GM18499 (cell line): Measurements from ENCODE around the gene MPHOSPH6.
"Not testable (repeated sequence)": the region's sequence is repeated elsewhere in the genome, so short reads cannot be mapped to it uniquely, and the experiment has no call there.

Experiments
- ATAC-seq: cut with Tn5 transposase; IDR thresholded peaks from one replicate; pipeline ENCODE4 v1.9.1; 2021; ENCODE audit warnings: moderate number of reproducible peaks; ENCODE audit not compliant: insufficient read depth, unreplicated experiment

MPHOSPH6 gene

GRCh38 chr16:82176204-82176603 is 6.2 kb upstream of the MPHOSPH6 start:
- ATAC-seq, result no peak

GRCh38 chr16:82175627-82176026 is 5.6 kb upstream of the MPHOSPH6 start:
- no peak for ATAC-seq

GRCh38 chr16:82167670-82168069 is 2.4 kb downstream of the MPHOSPH6 start:
- no peak for ATAC-seq

- ATAC-seq, result no peak
Measured at GRCh38 chr16:82160226-82160625, 9.8 kb downstream of the MPHOSPH6 start.

- no peak for ATAC-seq
Measured at GRCh38 chr16:82157836-82158235, 12.2 kb downstream of the MPHOSPH6 start.

GRCh38 chr16:82157534-82157812 is 12.6 kb downstream of the MPHOSPH6 start:
- ATAC-seq, result no peak

GRCh38 chr16:82156761-82157533 is 13.1 kb downstream of the MPHOSPH6 start:
- ATAC-seq, result no peak

GRCh38 chr16:82152641-82153112 is 17.3 kb downstream of the MPHOSPH6 start:
- ATAC-seq, result no peak

GRCh38 chr16:82152196-82152595 is 17.8 kb downstream of the MPHOSPH6 start:
- no peak for ATAC-seq

- no peak for ATAC-seq
Measured at GRCh38 chr16:82150549-82150948, 19.5 kb downstream of the MPHOSPH6 start.

- no peak for ATAC-seq
Measured at GRCh38 chr16:82149536-82149935, 20.5 kb downstream of the MPHOSPH6 start.

- no peak for ATAC-seq
Measured at GRCh38 chr16:82147546-82147945, 22.5 kb downstream of the MPHOSPH6 start.

- no peak for ATAC-seq
Measured at GRCh38 chr16:82146957-82147356, 23.1 kb downstream of the MPHOSPH6 start.

- ATAC-seq, result no peak
Measured at GRCh38 chr16:82146556-82146955, 23.5 kb downstream of the MPHOSPH6 start.

GRCh38 chr16:82139286-82139571 is 30.8 kb downstream of the MPHOSPH6 start:
- not testable (repeated sequence) for ATAC-seq

- no peak for ATAC-seq
Measured at GRCh38 chr16:82138478-82139285, 31.3 kb downstream of the MPHOSPH6 start.

- ATAC-seq, result no peak
Measured at GRCh38 chr16:82137822-82138167, 32.2 kb downstream of the MPHOSPH6 start.

- no peak for ATAC-seq
Measured at GRCh38 chr16:82136956-82137821, 32.8 kb downstream of the MPHOSPH6 start.

GRCh38 chr16:82135844-82136243 is 34.2 kb downstream of the MPHOSPH6 start:
- ATAC-seq, result no peak

GRCh38 chr16:82134846-82135245 is 35.2 kb downstream of the MPHOSPH6 start:
- no peak for ATAC-seq

GRCh38 chr16:82133798-82134197 is 36.2 kb downstream of the MPHOSPH6 start:
- ATAC-seq, result no peak
